ENCODE results near the gene ZSCAN22. TPM values are rescaled to one million over a fixed set of nuclear protein-coding genes. Genes with fewer than 3 reads are reported as not detected.

Gene ZSCAN22
- polyA plus RNA-seq, 1 donor from 2014 or later = 1.6 TPM

- H3K9me3 ChIP-seq (ENCODE audit: low read length) = no peaks in the 10 kb centered on the region
- H3K9me2 ChIP-seq (ENCODE audit: insufficient read depth, low read length) = no peaks in the 10 kb centered on the region
- H3K4me3 ChIP-seq (ENCODE audit: low read length) = no peak overlapping the region
- no peaks in the 10 kb centered on the region for H3K27me3 ChIP-seq (ENCODE audit: insufficient read depth, low read depth, low read length)
- no peak overlapping the region for H2AFZ ChIP-seq (ENCODE audit: low read depth, low read length)
- peaks cover 10% of the 10 kb centered on the region for H3K36me3 ChIP-seq (ENCODE audit: insufficient read depth, low read length)
- no peak overlapping the region for H3K9ac ChIP-seq (ENCODE audit: low read length)
- no peak overlapping the region for H3K27ac ChIP-seq (ENCODE audit: low read length)
- H4K20me1 ChIP-seq (ENCODE audit: insufficient read depth) = no peaks in the 10 kb centered on the region
- TF ChIP-seq REST (IDR thresholded peaks at IDR 0.05; ENCODE audit: borderline replicate concordance) = no peak
- no peak for TF ChIP-seq EZH2 (IDR thresholded peaks at IDR 0.05; ENCODE audit: borderline replicate concordance, insufficient read depth, low read length, poor library complexity, severe bottlenecking)
- no peak for TF ChIP-seq RAD21 (conservative IDR thresholded peaks at IDR 0.05)
- TF ChIP-seq MXI1 (conservative IDR thresholded peaks at IDR 0.05; ENCODE audit: poor library complexity, severe bottlenecking) = no peak
- TF ChIP-seq TAF1 (IDR thresholded peaks at IDR 0.05; ENCODE audit: low read depth) = no peak
- TF ChIP-seq SMC3 (conservative IDR thresholded peaks at IDR 0.05; ENCODE audit: poor library complexity) = no peak
- TF ChIP-seq EP300 (conservative IDR thresholded peaks at IDR 0.05; ENCODE audit: poor library complexity, severe bottlenecking) = no peak
- no peak for TF ChIP-seq CTCF (IDR thresholded peaks at IDR 0.05; ENCODE audit: poor library complexity, severe bottlenecking)
- no peak for TF ChIP-seq POLR2AphosphoS5 (IDR thresholded peaks at IDR 0.05)
- H3K79me2 ChIP-seq (replicated peaks; ENCODE audit: insufficient read depth, low read length) = no peaks in the 10 kb centered on the region
- no peaks in the 10 kb centered on the region for H3F3A ChIP-seq (ENCODE audit: insufficient read depth, low read length, poor library complexity, severe bottlenecking)
- H3K4me2 ChIP-seq (ENCODE audit: low read length) = no peak overlapping the region
Measured at GRCh38 chr19:58335630-58336029, 8.8 kb downstream of the ZSCAN22 start.

GRCh38 chr19:58336216-58336615 is 9.4 kb downstream of the ZSCAN22 start:
- Histone ChIP-seq H3K9ac (ENCODE audit: low read length) (no peak overlapping the region), H3F3A (ENCODE audit: insufficient read depth, low read length, poor library complexity, severe bottlenecking) (no peaks in the 10 kb centered on the region), H3K27me3 (ENCODE audit: insufficient read depth, low read depth, low read length) (no peaks in the 10 kb centered on the region), H3K4me3 (ENCODE audit: low read length) (no peak overlapping the region), H2AFZ (ENCODE audit: low read depth, low read length) (no peak overlapping the region), H4K20me1 (ENCODE audit: insufficient read depth) (no peaks in the 10 kb centered on the region), H3K79me2 (replicated peaks; ENCODE audit: insufficient read depth, low read length) (no peaks in the 10 kb centered on the region), H3K36me3 (ENCODE audit: insufficient read depth, low read length) (peaks cover 10% of the 10 kb centered on the region), H3K9me3 (ENCODE audit: low read length) (no peaks in the 10 kb centered on the region), H3K27ac (ENCODE audit: low read length) (no peak overlapping the region), H3K4me2 (ENCODE audit: low read length) (no peak overlapping the region), H3K9me2 (ENCODE audit: insufficient read depth, low read length) (no peaks in the 10 kb centered on the region)
- no peak for TF ChIP-seq CTCF (IDR thresholded peaks at IDR 0.05; ENCODE audit: poor library complexity, severe bottlenecking)
- TF ChIP-seq RAD21 (conservative IDR thresholded peaks at IDR 0.05) = no peak
- no peak for TF ChIP-seq SMC3 (conservative IDR thresholded peaks at IDR 0.05; ENCODE audit: poor library complexity)
- TF ChIP-seq TAF1 (IDR thresholded peaks at IDR 0.05; ENCODE audit: low read depth) = no peak
- no peak for TF ChIP-seq REST (IDR thresholded peaks at IDR 0.05; ENCODE audit: borderline replicate concordance)
- no peak for TF ChIP-seq MXI1 (conservative IDR thresholded peaks at IDR 0.05; ENCODE audit: poor library complexity, severe bottlenecking)
- TF ChIP-seq EP300 (conservative IDR thresholded peaks at IDR 0.05; ENCODE audit: poor library complexity, severe bottlenecking) = no peak
- TF ChIP-seq EZH2 (IDR thresholded peaks at IDR 0.05; ENCODE audit: borderline replicate concordance, insufficient read depth, low read length, poor library complexity, severe bottlenecking) = no peak

Data from neural cell (in vitro differentiated cells).